NT2/D1 (cell line): ENCODE results near the gene CHURC1.

Experiments used
- SUZ12 ChIP-seq: IDR thresholded peaks from 2 replicates; pipeline ENCODE4 v1.6.1; 2011; ENCODE audit not compliant: insufficient read length, insufficient read depth; ENCODE audit errors: extremely low read depth
- YY1 ChIP-seq: IDR thresholded peaks from 2 replicates; pipeline ENCODE4 v1.6.1; 2011; ENCODE audit not compliant: insufficient read length, insufficient read depth
- ZNF274 ChIP-seq: IDR thresholded peaks from 2 replicates; pipeline ENCODE4 v1.6.1; 2011; ENCODE audit warnings: mild to moderate bottlenecking, low read depth, low read length

- TF ChIP-seq ZNF274 (no peak), YY1 (no peak), SUZ12 (no peak)
Measured at GRCh38 chr14:64956697-64957406, 42.6 kb downstream of the CHURC1 start.
